HG03575 (cell line): ENCODE results near the gene C14orf93.

Experiments used
- ATAC-seq: cut with Tn5 transposase; IDR thresholded peaks from one replicate; pipeline ENCODE4 v1.9.1; 2021; ENCODE audit not compliant: unreplicated experiment, insufficient number of reproducible peaks, low FRiP score; ENCODE audit errors: extremely low read depth

Gene C14orf93

DNA sequence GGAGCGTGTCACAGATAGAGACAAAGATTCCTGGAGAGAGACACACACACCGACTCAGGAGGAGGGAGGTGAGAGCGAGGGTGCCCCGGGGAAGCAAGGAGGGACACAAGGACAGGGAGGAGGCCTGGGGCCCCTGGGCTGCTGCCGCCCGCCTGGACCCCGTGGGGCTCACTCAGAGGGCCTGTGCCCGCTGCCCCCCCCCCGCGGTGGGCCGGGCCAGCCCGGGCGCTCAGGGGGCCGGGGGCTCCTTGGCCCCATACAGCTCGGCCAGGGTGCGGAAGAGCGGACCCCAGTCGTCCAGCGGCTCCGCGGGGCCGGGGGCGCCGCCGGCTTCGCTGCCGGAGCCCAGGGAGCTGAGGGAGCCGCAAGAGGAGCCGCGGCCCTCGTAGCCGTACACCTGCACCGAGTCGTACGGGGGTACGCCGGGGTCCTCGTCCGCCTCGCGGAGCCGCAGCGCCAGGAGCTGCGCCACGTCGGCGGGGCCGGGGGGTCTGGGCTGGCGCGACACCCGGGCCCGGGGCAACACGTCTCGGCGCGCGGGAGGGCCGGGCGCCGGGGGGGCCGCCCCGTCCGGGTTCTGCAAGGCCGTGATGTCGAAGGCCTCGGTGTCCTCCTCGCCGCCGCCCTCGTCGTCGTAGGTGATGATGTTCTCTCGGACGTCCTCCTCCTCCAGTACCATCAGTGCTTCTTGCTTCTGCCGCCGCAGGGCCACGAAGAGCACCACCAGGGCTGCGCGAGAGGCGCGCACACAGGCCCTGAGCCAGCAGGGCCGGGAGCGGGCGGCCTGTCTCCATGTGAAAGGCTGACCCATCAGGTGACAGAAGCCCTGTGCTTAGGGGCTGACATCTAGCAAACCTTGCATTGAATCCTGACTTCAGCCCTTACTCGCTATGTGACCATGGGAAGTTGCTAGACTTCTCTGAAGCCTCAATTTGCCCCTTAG lies 38.1 kb upstream of the C14orf93 start:
- no peak for ATAC-seq

- no peak for ATAC-seq
Measured at GRCh38 chr14:23047034-23047634, 37.2 kb upstream of the C14orf93 start.

GRCh38 chr14:23045419-23046357 lies 35.7 kb upstream of the C14orf93 start:
- ATAC-seq: no peak

DNA sequence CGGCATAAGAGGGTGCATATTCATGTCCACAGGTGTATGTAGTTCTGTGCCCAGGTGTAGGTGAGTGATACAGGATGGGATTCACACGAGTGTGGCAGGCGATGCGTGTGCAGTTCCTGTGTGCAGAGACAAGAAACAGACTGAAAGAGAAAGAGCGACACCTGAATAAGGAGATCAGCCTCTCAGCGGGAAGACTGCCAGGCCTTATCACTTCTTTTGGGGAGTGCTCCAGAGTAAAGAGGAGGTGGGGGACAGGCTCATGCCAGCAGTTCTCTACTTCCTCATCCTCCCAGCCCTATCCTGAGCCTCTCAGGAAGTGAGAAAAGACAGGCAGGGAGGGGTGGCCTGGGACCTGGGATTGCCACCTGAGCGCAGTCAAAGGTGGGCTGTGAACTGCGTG lies 34.9 kb upstream of the C14orf93 start:
- ATAC-seq: no peak

DNA sequence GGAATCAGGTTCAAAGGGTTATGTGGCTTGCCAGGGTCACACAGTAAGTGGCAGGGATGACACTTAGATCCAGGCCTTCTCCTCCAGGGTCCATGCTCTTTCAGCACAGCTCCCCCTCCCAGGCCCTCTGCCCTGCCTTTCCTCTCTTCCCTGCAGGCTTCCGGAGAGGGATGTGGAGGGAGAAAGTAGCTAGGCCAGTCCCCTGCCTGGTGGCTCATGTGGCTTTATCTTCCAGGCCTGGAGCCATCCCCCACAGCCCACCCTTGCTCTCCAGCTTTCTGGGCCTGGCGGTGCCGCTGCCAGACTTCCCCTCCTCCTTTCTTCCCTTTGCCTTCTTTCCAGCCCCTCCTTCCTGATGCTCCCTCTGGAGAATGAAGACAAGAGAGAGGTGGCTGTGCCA lies 33.8 kb upstream of the C14orf93 start:
- ATAC-seq: no peak

DNA sequence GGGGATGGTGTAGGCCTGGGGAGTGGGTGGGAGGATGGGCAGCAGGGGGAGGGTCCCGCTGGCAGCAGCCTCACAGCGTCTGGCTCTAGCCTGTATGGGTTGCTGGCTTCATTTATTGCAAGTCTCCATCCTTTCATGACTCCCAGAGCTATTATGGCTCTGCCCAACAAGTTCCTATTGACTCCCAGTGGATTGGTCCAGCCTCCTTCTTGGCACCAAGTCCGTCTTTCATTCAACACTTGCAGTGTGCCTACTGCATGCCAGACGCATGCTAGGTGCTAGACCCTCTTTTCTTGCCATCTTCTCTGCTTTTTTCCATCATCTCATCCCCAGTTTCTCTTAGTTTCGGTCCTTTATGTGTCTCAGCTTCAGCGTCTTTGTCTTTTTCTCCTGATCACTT lies 33.2 kb upstream of the C14orf93 start:
- no peak for ATAC-seq

- no peak for ATAC-seq
Measured at GRCh38 chr14:23042162-23042965, 32.4 kb upstream of the C14orf93 start, which contains the start of gene PSMB11. Gene PSMB11, plus strand, starts transcription at chr14:23042212. Its CDS starts 14 bp downstream, at chr14:23042226.

- no peak for ATAC-seq
Measured at GRCh38 chr14:23041729-23042128, 31.8 kb upstream of the C14orf93 start.

DNA sequence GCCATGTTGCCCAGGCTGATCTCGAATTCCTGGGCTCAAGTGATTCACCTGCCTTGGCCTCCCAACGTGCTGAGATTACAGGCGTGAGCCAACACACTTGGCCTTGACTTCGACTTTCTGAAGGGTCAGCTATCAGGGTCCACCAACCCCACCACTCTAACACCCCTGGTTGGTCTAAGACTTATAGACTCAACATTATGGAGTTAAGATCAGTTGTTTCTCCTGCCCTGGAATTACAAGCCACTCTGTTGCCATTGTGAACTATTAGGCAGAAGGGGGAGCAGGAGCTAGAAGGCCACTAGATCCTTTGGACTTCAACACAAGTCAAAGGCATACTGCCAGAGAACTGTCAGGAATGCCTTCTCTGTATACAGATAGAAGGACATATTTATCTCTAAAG lies 30.2 kb upstream of the C14orf93 start:
- ATAC-seq: no peak

DNA sequence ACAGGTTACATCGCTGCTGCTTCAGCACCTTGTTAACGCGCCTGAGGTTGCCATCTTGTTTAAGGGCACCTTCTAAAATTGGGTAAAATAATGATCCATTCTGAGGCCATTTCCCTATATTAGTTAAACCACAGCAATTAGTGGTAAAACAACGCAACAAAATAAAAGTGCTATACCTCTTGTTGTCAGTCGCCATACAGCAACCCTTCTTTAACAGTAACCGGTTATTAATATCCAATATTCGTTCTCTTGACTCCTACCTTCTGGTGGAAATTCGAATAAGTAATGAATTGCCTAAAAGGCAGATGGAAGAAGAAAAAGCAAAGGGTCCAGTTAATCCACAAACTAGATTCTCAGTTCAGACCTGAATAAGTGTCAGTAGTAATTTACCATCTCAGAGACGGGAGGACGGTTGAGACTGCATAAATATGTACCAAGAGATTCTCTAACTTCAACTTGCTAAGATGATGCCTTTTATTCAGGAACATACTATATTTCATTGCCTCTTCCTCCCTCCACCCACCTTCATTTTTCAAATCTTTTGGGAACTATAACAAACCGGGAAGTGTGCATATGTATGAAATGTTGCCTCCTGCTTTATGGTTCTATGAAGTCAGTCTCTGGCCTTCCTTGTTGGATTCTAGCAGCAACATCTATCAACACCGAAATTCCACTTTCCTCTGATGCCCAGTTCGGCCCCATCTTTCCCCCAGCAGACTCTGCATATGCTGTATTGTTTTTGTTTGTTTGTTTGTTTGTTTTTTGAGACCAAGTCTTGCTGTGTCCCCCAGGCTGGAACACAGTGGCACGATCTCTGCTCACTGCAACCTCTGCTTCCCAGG lies 25.6 kb upstream of the C14orf93 start:
- ATAC-seq: no peak

- ATAC-seq: peak; percentile 70
Measured at GRCh38 chr14:23034498-23035302, 24.8 kb upstream of the C14orf93 start, which contains the start of gene PSMB5. Gene PSMB5, minus strand, starts transcription at chr14:23034900. Its CDS starts 19 bp downstream, at chr14:23034881.

GRCh38 chr14:23033801-23034497 lies 24.0 kb upstream of the C14orf93 start:
- ATAC-seq: no peak

GRCh38 chr14:23033251-23033727 lies 23.3 kb upstream of the C14orf93 start:
- ATAC-seq: no peak

DNA sequence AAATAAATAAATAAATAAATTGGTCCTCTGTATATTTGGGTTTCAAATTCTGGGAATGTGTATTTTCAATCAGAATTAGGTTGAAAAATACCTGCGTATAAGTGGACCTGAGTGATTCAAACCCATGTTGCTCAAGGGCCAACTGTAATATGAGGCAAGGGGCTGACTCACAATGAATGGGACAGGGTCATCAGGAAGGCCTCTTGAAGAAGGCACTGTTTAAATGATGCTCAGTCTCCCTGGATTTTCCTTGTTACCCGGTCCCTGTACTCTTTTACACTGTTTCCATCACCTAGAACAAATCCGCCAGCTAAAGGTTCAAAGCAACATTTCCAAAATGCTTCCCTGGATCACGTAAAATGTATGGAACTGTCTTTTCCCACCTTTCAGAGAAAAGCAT lies 21.0 kb upstream of the C14orf93 start:
- no peak for ATAC-seq

DNA sequence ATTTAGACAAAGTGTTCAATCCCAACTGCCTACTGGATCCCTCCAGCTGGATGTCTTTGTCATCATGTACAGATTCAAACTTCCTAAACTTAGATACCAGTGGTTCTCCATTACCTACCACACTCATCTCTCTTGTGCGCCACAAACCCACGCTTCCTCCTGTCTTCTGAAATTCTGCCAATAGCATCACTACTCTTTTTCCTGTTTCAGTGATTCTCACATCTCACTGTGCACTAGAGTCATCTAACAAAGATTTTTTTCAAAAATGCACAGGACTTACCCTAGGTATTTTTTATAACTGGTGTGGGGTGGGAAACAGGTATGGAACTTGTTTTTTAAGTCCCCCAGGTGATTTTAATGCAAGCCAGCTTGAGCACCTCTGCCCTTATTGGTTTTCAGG lies 18.9 kb upstream of the C14orf93 start:
- no peak for ATAC-seq

- ATAC-seq: no peak
Measured at GRCh38 chr14:23025151-23025814, 15.3 kb upstream of the C14orf93 start.
